Fibroblast of the aortic adventitia (primary cell): ENCODE measurements around the gene PANK4. TPM values are rescaled to one million over a fixed set of nuclear protein-coding genes. Genes with fewer than 3 reads are reported as not detected.

Experiments
- DNase-seq: peaks from one replicate; pipeline ENCODE4 v3.0.0-alpha.2; 2010; ENCODE audit warnings: low read depth
- H3K4me3 ChIP-seq: 2 replicates; pipeline ENCODE4 v1.5.1; 2011; ENCODE audit warnings: low read depth, mild to moderate bottlenecking, control low read depth, low read length, moderate library complexity
- total RNA-seq: library from RNA; depleted of rRNA; stranded (reverse); fragments of >200 nt; gene quantifications from 2 replicates; pipeline ENCODE4 v1.2.3, GENCODE V29; 2012; ENCODE audit warnings: low replicate concordance
- TF ChIP-seq, protein P1 (sequence below): IDR thresholded peaks from 2 replicates; pipeline ENCODE4 v1.5.1; 2011; ENCODE audit warnings: mild to moderate bottlenecking, low read length, control low read depth, inconsistent platforms; ENCODE audit not compliant: insufficient read depth

The PANK4 gene
- total RNA-seq, 1 donor = 22.8 TPM

DNA sequence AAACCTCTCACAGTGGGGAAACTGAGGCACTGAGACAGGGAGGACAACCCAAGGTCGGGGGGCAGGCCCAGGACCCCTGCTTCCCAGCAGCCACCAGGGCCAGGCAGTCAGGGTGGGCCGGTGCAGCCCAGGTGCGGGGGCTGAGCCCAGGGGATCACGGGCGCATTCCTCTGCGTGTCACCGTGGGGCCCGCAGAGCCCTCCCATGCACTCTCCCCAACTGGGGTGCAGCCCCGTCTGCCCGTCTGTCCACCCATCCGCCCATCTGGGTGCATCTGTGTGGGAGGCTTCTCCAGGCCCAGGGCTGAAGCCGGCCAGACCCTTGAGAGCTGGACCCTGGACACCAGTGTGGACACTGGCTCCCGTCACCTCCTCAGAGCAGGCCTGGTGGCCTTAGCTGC is 53.2 kb downstream of the PANK4 start:
- TF ChIP-seq, protein P1, sequence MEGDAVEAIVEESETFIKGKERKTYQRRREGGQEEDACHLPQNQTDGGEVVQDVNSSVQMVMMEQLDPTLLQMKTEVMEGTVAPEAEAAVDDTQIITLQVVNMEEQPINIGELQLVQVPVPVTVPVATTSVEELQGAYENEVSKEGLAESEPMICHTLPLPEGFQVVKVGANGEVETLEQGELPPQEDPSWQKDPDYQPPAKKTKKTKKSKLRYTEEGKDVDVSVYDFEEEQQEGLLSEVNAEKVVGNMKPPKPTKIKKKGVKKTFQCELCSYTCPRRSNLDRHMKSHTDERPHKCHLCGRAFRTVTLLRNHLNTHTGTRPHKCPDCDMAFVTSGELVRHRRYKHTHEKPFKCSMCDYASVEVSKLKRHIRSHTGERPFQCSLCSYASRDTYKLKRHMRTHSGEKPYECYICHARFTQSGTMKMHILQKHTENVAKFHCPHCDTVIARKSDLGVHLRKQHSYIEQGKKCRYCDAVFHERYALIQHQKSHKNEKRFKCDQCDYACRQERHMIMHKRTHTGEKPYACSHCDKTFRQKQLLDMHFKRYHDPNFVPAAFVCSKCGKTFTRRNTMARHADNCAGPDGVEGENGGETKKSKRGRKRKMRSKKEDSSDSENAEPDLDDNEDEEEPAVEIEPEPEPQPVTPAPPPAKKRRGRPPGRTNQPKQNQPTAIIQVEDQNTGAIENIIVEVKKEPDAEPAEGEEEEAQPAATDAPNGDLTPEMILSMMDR = no peak
- no peak overlapping the region for H3K4me3 ChIP-seq
- no peak for DNase-seq

DNA sequence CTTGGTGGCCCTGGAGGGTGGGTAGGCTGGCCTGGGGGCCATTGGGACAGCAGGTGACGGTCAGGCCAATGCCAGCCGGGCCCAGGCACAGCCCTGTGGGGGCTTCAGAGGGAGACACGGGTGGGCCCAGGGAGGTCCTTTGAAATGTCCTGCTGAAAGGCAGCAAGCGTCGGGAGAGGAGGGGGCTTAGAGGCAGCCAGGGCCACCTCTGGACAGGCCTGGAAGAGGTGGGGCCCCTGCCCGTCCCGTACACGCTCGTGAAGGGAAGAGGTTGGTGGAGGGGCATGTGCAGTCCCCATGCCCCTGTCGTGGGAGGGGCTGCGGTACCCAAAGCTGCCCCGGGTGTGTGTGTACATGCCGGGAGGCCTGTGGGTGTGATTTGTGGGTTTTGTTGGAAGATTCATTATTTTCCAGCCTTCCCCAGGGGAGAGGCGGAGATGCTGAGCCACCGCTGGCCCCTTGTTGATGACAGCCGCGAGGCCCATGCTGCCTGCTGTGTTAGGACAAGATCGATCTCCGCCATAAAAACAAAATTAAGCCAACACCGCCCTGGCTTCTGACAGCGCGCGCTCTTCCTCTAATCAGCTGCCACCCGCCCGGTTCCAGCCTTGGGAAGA is 53.7 kb downstream of the PANK4 start:
- no peak for DNase-seq
- TF ChIP-seq, protein P1 = no peak
- no peak overlapping the region for H3K4me3 ChIP-seq

DNA sequence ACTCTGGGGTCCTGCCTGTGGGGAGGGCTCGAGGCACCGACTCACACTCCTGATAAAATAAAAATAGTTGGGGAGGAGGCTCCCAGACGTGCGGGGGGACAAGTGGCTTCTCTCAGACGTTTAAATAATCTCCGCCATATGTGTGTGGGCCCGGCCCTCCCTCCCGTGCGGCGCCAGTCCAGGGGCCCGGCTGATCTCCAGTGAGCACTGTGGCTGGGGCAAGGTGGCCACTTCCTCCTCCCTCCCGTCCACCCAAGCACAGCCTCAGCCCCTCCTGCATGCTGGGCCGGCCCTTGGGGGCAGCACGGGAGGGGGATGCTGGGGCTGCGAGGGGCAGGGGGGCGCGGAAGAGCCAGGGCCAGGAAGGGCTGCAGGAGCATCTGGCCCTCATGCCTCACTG is 54.3 kb downstream of the PANK4 start:
- DNase-seq = no peak
- TF ChIP-seq, protein P1 = no peak
- H3K4me3 ChIP-seq = no peak overlapping the region

DNA sequence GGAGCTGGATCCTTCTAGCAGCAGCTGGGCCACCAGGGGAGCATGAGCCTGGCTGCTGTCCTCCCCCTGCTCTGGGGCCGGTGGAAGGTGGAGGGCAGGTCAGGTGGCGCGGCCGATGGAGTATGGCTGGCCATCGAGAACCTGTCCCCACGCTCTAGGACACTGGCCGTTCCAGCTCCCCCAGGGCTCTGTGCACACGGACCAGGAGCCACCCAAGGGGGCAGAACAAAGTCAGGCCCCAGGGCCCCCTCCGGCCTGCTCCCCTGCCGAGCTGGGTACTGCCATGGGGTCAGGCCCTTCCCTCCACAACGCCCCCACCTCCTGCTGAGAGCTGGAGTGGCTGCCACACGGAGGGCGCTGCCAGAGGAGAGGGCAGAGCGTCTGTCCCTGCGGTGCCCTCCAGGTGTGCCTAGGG is 54.8 kb downstream of the PANK4 start:
- H3K4me3 ChIP-seq = no peak overlapping the region
- no peak for DNase-seq

DNA sequence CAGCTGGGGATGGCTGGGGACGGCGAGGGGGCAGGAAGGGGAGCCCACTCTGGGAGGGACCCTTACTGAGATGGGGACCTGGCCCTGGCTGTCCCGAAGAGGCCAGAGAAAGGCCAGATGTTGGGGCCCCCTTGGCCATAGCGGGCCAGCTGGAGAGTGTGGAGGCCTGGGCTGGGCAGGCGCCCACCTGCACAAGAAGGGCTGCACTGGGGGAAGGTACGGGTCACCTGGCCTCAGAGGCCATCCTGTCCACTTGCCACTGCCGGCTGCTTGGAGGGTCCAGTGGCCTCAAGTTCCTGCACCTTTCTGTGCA is 55.3 kb downstream of the PANK4 start:
- no peak for DNase-seq
- no peak overlapping the region for H3K4me3 ChIP-seq
- TF ChIP-seq, protein P1 = no peak

More for the DNA sequence above, 54.8 kb downstream of the PANK4 start:
- TF ChIP-seq, protein P1 = no peak

DNA sequence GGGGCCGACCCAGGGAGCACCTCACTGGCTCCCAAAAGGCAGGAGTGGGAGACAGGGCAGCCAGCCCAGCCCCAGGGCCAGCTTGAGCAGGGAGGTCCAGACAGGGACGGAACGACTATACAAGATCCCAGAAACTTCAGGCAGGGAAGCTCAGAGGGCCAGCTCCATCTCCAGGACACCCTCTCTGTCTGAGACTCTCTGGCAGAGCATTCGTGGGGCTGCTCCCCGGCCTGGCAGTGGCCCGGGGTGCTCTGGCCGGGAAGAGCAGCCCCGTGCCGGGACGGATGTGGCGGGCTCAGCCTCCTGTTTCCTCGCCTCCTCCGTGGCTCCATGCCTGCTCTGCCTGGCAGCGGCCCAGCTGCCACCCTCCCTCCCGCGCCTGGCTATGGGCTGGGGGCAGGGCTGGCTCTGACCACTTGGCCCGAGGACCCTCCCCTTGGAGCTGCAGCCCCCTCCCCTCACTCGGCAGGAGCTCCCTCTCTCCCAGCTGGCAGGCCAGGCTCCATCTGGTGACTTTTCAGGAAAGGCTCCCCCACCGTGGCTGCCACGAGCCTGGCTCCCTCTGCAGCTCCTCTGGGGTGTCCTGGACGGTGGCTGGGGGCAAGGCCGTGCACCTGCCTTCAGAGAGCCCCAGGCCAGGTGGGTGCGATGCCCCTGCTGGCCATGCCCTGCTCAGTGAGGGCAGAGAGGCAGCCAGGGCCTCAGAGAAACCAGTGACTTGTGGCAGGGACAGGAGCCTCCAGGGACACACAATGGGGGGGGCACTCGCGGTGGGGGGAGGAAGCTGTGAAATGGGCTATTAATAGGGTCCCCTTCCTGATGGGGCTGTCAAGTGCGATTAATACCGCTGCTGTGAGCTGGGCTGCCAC is 55.9 kb downstream of the PANK4 start:
- DNase-seq = no peak
- TF ChIP-seq, protein P1 = no peak
- no peak overlapping the region for H3K4me3 ChIP-seq
